OCI-M2 (cell line): ENCODE data around the gene NFE2L3.

Experiments
- DNase-seq: peaks from one replicate; lab custom pipeline; 2025; ENCODE audit not compliant: unreplicated experiment; lab: John Stamatoyannopoulos, UW

NFE2L3 gene

GRCh38 chr7:26198781-26199169 is 46.8 kb downstream of the NFE2L3 start:
- no peak for DNase-seq

DNA sequence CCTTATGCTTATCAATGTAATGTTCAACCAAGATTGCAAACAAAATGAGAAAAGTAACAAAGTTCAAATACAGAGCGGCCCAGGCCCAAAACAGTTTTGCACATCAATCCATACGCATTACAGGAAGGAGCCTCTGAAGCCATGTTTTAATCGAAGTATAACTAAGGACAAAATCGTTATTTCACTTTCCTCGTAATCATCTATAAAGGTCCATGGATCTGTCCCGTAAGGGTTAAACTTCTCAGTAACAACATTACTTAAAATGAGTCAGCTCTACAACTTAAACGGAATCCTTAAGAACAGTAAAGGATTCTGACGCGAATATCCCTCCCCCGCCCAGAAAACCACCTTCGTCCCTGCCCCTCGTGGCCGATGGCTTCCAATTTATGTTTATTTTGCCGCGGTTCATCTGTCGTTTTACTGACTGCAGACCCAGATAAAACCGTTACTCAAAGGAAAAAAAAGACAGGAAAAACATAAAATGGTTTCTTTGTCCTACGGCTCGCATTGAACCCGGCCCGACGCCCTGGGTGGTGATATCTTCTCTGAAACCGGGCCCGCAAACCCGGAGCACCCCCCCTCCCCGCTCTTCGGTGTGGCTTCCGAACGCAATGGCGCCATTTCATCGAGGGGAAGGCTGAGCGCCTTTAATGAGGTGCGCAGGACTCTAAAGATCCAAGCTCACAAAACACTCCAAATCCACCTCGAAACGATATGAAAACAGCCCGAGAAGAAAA is 47.5 kb downstream of the NFE2L3 start:
- no peak for DNase-seq

DNA sequence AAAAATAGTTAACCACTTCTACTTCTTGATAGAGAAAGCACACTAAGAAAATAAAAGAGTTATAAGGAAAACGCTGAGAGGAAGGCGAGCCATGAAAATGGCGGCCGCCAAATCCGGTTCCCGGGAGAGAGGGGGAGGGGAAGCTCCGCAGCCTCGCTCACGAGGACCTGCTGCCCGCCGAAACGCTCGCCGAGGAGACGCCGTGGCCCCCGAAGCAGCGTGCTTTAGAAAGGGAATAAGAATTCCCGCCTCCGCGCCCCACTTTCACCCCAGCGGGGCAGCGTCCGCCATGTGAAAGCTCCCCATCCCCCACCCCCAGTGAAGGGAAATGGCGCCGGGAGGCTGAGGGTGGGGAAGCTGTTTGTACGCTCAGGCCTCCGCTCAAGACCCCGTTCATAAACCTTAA is 48.0 kb downstream of the NFE2L3 start:
- no peak for DNase-seq

DNA sequence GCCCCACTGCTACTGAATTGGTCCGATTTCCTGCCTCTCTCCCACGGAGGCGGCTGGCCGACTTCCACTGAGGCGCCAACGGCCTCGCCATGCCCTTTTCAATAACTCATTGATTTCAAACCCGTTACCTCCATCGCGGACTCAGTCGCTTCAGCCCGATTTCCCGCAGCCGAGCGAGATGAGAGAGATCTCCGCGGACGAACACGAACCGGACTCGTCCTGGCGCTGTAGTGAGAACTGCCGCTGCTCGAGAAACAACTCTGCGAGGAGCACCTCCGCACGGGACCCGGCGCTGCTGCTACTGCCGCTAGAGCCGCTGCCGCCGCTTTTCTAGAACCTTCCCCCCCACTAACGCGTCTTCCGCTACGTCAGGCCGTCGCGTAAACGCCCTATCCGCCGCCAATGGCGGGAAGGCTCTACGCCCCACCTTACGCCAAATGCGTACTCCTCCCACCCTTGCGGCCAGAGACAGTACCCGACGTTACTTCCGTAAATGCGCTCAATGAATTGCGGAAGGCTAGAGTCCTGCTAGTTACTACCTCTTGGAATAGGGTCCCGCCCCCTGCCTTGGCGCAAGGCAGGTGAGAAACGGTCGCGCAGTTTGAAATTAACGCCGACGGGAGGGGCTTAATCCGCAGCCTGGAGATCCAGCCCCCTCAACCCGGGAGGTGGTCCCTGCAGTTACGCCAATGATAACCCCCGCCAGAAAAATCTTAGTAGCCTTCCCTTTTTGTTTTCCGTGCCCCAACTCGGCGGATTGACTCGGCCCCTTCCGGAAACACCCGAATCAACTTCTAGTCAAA is 48.6 kb downstream of the NFE2L3 start, which contains the start of gene HNRNPA2B1:
HNRNPA2B1 (minus strand) TSS at position 303 of the 803 bp plus-strand sequence; CDS start at position 134, 169 bp downstream.
- peak; percentile 86 for DNase-seq

- no peak for DNase-seq
Measured at GRCh38 chr7:26201247-26202018, 49.4 kb downstream of the NFE2L3 start, which contains the start of gene CBX3. TSS of gene CBX3 (plus strand) at chr7:26201745. CDS start at chr7:26202999, 1,254 bp downstream.

GRCh38 chr7:26202019-26202990 is 50.3 kb downstream of the NFE2L3 start:
- DNase-seq = no peak

DNA sequence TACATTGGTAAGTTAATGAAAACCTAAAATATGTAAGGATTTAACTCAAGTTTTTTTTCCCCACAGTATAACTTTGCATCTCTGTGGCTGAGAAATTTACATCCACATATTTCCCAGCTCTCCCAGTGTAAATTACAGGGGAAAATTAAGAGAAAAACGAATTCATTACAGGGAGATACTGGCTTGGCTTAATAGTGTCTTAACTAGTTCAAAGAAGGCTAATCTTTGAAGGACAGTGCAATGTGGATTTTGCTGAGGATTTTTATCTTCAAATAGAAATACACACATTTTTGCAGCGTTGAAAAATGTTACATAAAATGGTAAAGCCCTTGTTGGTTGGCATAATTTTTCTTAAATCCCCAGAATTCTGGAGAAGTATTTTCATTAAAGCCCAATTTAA is 51.0 kb downstream of the NFE2L3 start:
- no peak for DNase-seq

DNA sequence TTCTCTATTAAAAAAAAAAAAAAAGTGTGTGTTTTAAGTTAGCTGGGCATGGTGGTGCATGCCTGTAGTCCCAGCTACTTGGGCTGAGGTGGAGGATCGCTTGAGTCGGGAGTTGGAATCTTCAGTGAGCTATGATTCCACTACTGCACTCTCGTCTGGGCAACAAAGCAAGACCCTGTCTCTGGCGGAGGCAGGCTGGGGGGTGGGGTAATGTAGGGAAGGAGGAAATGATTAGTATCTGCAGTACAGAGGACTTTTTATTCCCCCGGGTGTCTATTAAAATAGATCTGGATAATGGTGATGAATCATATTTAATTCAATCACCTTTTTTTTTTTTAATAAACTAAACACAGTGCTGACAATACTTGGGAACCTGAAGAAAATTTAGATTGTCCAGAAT is 56.0 kb downstream of the NFE2L3 start:
- DNase-seq = no peak

DNA sequence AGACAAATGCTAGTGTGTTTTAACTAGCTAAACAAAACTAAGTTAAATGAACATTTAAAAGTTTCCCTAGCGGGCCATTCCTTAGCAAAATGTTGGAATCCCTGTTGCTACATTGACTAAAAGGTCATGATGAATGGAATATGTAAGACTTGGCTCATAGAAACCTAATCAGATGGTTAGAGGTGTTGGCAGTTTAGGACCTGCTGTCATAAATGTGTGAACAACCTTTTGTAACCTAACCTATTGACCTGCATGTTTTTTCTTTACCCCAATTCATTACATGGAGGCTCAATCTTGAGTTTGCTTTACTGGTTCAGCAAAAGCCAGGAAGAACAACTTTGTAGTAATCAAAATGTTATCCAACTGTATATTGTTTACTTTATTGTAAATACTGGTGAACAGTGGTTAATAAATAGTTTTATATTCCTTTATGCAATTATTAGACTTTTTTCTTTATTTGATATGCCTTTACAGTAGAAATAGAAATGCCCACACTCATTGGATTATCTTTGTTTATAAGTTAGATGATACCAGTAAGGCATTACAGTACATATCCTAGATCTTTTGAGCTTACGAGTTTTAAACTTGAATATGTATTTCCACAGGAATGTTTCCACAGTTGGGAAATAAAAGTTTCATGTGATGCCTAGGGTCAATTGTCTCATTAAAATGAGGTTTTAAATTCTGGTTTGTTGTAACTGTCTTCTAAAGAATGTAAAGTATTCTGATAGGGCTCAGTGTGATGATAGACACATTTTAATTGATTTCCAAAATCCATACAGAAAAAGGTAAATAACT is 61.1 kb downstream of the NFE2L3 start:
- DNase-seq = no peak

GRCh38 chr7:26213807-26214515 is 62.0 kb downstream of the NFE2L3 start:
- no peak for DNase-seq

DNA sequence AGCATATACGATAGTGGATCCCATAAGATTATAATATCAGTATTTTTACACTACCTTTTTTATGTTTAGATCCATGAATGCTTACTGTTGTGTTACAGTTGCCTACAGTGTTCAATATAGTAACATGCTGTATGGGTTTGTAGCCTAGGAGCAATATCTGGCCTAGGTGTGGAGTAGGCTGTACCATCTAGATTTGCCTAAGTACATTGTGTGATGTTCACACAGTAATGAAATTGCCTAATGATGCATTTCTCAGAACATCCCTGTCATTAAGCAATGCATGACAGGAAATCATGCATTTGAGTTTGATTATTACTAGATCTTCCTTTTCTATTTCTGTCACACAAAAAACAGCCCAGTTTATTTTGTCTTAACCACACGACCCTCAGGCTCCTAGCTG is 64.1 kb downstream of the NFE2L3 start:
- DNase-seq = no peak

DNA sequence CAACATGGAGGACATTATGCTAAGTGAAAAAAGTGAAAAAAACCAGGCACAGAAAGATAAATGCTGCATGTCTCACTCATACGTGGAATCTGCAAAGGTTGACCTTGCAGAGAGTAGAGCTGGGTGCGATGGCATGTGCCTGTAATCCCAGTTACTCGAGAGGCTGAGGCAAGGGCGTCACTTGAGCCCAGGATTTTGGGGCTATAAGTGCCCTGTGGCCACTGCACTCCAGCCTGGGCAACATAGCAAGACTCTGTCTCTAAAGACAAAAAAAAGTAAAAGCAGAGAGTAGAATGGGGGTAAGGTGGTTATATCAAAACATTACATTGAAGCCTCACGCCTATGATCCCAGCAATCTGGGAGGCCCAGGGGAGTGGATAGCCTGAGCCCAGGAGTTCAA is 72.4 kb downstream of the NFE2L3 start:
- DNase-seq = no peak

GRCh38 chr7:26227987-26228386 is 76.0 kb downstream of the NFE2L3 start:
- DNase-seq = no peak

GRCh38 chr7:26233902-26234511 is 82.0 kb downstream of the NFE2L3 start:
- no peak for DNase-seq
